A549 (cell line): ENCODE results near the gene SETMAR.

Source experiments
- HOXB5 ChIP-seq: fragments of 250-450 bp; sonication (Bioruptor Pico); IDR thresholded peaks from 2 replicates; pipeline ENCODE4 v1.5.0; 2020; ENCODE audit warnings: mild to moderate bottlenecking, moderate library complexity
- JUN ChIP-seq, 2 experiments: fragments of >200 bp; sonication (Bioruptor Twin); formaldehyde crosslinking; IDR thresholded peaks; 2 replicates in 1 of 2; 3 replicates in 1 of 2; pipeline ENCODE4 v1.6.1; 2016 to 2017
- POLR2A ChIP-seq: IDR thresholded peaks from 2 replicates; pipeline ENCODE4 v1.6.1; 2012; ENCODE audit warnings: mild to moderate bottlenecking, low read length
- TF ChIP-seq, protein P1 (sequence below): fragments of >200 bp; sonication (Bioruptor Twin); formaldehyde crosslinking; IDR thresholded peaks from 3 replicates; pipeline ENCODE4 v1.6.1; 2016
- TF ChIP-seq, protein P2 (sequence below): fragments of 150-350 bp; IDR thresholded peaks from 2 replicates; pipeline ENCODE4 v1.6.1; 2014; ENCODE audit warnings: low read depth, mild to moderate bottlenecking, low read length
- TF ChIP-seq, protein P3 (sequence below): fragments of >200 bp; sonication (Bioruptor Twin); formaldehyde crosslinking; IDR thresholded peaks from 3 replicates; pipeline ENCODE4 v1.5.1; 2016

DNA sequence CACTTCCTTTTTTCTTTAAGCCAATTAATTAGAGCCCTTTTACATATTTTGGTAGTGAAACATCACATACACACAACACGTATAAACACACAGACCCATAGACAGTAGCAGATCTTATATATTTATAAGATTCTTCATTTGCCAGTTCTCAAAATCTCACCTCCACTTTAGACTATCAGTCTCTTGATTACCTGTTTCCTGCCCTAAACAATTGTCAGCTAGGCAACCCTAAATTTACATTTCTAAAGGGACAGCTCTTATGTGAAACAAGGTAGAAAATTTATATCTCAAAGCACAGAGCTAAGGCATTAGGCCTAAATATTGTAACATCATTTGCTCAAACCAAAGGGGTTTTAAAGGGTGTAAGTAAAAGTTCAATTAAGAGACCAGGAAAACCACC is 28.9 kb downstream of the SETMAR start:
- TF ChIP-seq HOXB5 (CRISPR knock-in tag) (no peak), POLR2A (no peak), JUN (IDR thresholded peaks at IDR 0.05) (no peak)
- TF ChIP-seq, protein P1, sequence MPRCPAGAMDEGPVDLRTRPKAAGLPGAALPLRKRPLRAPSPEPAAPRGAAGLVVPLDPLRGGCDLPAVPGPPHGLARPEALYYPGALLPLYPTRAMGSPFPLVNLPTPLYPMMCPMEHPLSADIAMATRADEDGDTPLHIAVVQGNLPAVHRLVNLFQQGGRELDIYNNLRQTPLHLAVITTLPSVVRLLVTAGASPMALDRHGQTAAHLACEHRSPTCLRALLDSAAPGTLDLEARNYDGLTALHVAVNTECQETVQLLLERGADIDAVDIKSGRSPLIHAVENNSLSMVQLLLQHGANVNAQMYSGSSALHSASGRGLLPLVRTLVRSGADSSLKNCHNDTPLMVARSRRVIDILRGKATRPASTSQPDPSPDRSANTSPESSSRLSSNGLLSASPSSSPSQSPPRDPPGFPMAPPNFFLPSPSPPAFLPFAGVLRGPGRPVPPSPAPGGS = no peak
- TF ChIP-seq, protein P2, sequence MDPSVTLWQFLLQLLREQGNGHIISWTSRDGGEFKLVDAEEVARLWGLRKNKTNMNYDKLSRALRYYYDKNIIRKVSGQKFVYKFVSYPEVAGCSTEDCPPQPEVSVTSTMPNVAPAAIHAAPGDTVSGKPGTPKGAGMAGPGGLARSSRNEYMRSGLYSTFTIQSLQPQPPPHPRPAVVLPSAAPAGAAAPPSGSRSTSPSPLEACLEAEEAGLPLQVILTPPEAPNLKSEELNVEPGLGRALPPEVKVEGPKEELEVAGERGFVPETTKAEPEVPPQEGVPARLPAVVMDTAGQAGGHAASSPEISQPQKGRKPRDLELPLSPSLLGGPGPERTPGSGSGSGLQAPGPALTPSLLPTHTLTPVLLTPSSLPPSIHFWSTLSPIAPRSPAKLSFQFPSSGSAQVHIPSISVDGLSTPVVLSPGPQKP = no peak
- TF ChIP-seq, protein P3, sequence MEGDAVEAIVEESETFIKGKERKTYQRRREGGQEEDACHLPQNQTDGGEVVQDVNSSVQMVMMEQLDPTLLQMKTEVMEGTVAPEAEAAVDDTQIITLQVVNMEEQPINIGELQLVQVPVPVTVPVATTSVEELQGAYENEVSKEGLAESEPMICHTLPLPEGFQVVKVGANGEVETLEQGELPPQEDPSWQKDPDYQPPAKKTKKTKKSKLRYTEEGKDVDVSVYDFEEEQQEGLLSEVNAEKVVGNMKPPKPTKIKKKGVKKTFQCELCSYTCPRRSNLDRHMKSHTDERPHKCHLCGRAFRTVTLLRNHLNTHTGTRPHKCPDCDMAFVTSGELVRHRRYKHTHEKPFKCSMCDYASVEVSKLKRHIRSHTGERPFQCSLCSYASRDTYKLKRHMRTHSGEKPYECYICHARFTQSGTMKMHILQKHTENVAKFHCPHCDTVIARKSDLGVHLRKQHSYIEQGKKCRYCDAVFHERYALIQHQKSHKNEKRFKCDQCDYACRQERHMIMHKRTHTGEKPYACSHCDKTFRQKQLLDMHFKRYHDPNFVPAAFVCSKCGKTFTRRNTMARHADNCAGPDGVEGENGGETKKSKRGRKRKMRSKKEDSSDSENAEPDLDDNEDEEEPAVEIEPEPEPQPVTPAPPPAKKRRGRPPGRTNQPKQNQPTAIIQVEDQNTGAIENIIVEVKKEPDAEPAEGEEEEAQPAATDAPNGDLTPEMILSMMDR = no peak
